Calu3 (cell line): ENCODE measurements around the gene FAM204A. TPM values are rescaled to one million over a fixed set of nuclear protein-coding genes. Genes with fewer than 3 reads are reported as not detected.

Experiments
- BruUV-seq: library from RNA; stranded (reverse); fragments of 400-500 nt; replicated peaks from 2 replicates; lab custom pipeline; 2021; lab: Mats Ljungman, UMichigan
- CTCF ChIA-PET: fragments of 300-600 bp; sonication (Branson Sonifier 250); formaldehyde crosslinking; loops from one replicate; lab custom pipeline; 2022; ENCODE audit warnings: antibody characterized with exemption; lab: Charles Lee
- DNase-seq: peaks from one replicate; pipeline ENCODE4 v3.0.0; 2022
- H3K27ac Mint-ChIP-seq: one replicate; pipeline ENCODE4 v1.8.0; 2022; ENCODE audit warnings: mixed read lengths; ENCODE audit not compliant: unreplicated experiment
- H3K27me3 Mint-ChIP-seq: one replicate; pipeline ENCODE4 v1.8.0; 2022; ENCODE audit warnings: mixed read lengths; ENCODE audit not compliant: unreplicated experiment
- H3K36me3 Mint-ChIP-seq: one replicate; pipeline ENCODE4 v1.8.0; 2022; ENCODE audit warnings: mild to moderate bottlenecking, moderate library complexity, mixed read lengths; ENCODE audit not compliant: insufficient read depth, unreplicated experiment
- H3K4me1 Mint-ChIP-seq: one replicate; pipeline ENCODE4 v1.8.0; 2022; ENCODE audit warnings: mild to moderate bottlenecking, low read depth, mixed read lengths; ENCODE audit not compliant: unreplicated experiment
- H3K4me3 Mint-ChIP-seq: one replicate; pipeline ENCODE4 v1.8.0; 2022; ENCODE audit warnings: mild to moderate bottlenecking, low read depth, moderate library complexity, mixed read lengths; ENCODE audit not compliant: unreplicated experiment
- H3K9me3 Mint-ChIP-seq: one replicate; pipeline ENCODE4 v1.8.0; 2022; ENCODE audit warnings: low read depth, mixed read lengths; ENCODE audit not compliant: unreplicated experiment
- CTCF ChIP-seq: fragments of 200-600 bp; IDR thresholded peaks from one replicate; pipeline ENCODE4 v1.8.0; 2022; ENCODE audit warnings: antibody characterized with exemption; ENCODE audit not compliant: unreplicated experiment
- intact Hi-C: fragments of 100-400 bp; cut with micrococcal nuclease; formaldehyde crosslinking; loops from one replicate; pipeline ENCODE4 v1.10.0; 2022; ENCODE audit not compliant: unreplicated experiment
- total RNA-seq: library from RNA; stranded (reverse); gene quantifications from 2 replicates; pipeline ENCODE4 v1.2.3, GENCODE V29; 2022

The FAM204A gene
- total RNA-seq, 1 experiment from 2014 or later, result 34.0 TPM

GRCh38 chr10:118249714-118250113 is 92.4 kb downstream of the FAM204A start:
- peaks cover 53% of the 10 kb centered on the region for H3K27me3 Mint-ChIP-seq
- intact Hi-C loops, result no loop called here

More at GRCh38 chr10:118249714-118250113, 92.4 kb downstream of the FAM204A start:
- Mint-ChIP-seq H3K4me3 (no peak overlapping the region), H3K4me1 (no peaks in the 10 kb centered on the region), H3K27ac (no peak overlapping the region), H3K36me3 (no peaks in the 10 kb centered on the region), H3K9me3 (no peaks in the 10 kb centered on the region)
- CTCF ChIA-PET, result no interaction called here
- DNase-seq, result no peak
- BruUV-seq, result no TSS peak
- no peak for TF ChIP-seq CTCF
